Rectal smooth muscle tissue (tissue), 1 donor: ENCODE results near the gene CCDC7.
"Not testable (repeated sequence)": the region's sequence is repeated elsewhere in the genome, so short reads cannot be mapped to it uniquely, and the experiment has no call there.

ENCODE experiments used
- H3K27ac ChIP-seq: one replicate; pipeline ENCODE4 v1.7.0; 2013; ENCODE audit warnings: low read depth, low read length, inconsistent platforms
- H3K27me3 ChIP-seq: one replicate; pipeline ENCODE4 v1.7.0; 2013; ENCODE audit warnings: low read length; ENCODE audit not compliant: control insufficient read depth, insufficient read depth
- H3K36me3 ChIP-seq: one replicate; pipeline ENCODE4 v1.7.0; 2013; ENCODE audit warnings: low read length; ENCODE audit not compliant: control insufficient read depth, insufficient read depth
- H3K4me1 ChIP-seq: one replicate; pipeline ENCODE4 v1.7.0; 2013; ENCODE audit warnings: low read length; ENCODE audit not compliant: control insufficient read depth, insufficient read depth
- H3K4me3 ChIP-seq: one replicate; pipeline ENCODE4 v1.7.0; 2013; ENCODE audit warnings: low read length
- H3K9ac ChIP-seq: one replicate; pipeline ENCODE4 v1.7.0; 2013; ENCODE audit warnings: low read length

The CCDC7 gene

GRCh38 chr10:32516567-32517495 is 70.9 kb downstream of the CCDC7 start:
- H3K27me3 ChIP-seq, result no peaks in the 10 kb centered on the region
- no peak overlapping the region for H3K9ac ChIP-seq
- H3K4me1 ChIP-seq, result no peaks in the 10 kb centered on the region
- no peak overlapping the region for H3K4me3 ChIP-seq
- no peak overlapping the region for H3K27ac ChIP-seq
- no peaks in the 10 kb centered on the region for H3K36me3 ChIP-seq

GRCh38 chr10:32530231-32530630 is 84.3 kb downstream of the CCDC7 start:
- Histone ChIP-seq H3K4me3 (no peak overlapping the region), H3K9ac (no peak overlapping the region), H3K27me3 (no peaks in the 10 kb centered on the region), H3K4me1 (no peaks in the 10 kb centered on the region), H3K36me3 (no peaks in the 10 kb centered on the region), H3K27ac (no peak overlapping the region)

- H3K27ac ChIP-seq, result no peak overlapping the region
- H3K9ac ChIP-seq, result no peak overlapping the region
- no peak overlapping the region for H3K4me3 ChIP-seq
- no peaks in the 10 kb centered on the region for H3K27me3 ChIP-seq
- no peaks in the 10 kb centered on the region for H3K36me3 ChIP-seq
- no peaks in the 10 kb centered on the region for H3K4me1 ChIP-seq
Measured at GRCh38 chr10:32538256-32538655, 92.3 kb downstream of the CCDC7 start.

- H3K4me1 ChIP-seq, result no peaks in the 10 kb centered on the region
- H3K9ac ChIP-seq, result no peak overlapping the region
- H3K4me3 ChIP-seq, result no peak overlapping the region
- H3K36me3 ChIP-seq, result no peaks in the 10 kb centered on the region
- no peak overlapping the region for H3K27ac ChIP-seq
- H3K27me3 ChIP-seq, result no peaks in the 10 kb centered on the region
Measured at GRCh38 chr10:32540691-32541470, 94.9 kb downstream of the CCDC7 start.

- H3K27me3 ChIP-seq, result no peaks in the 10 kb centered on the region
- H3K4me1 ChIP-seq, result no peaks in the 10 kb centered on the region
- H3K27ac ChIP-seq, result no peak overlapping the region
- H3K9ac ChIP-seq, result no peak overlapping the region
- H3K4me3 ChIP-seq, result no peak overlapping the region
- no peaks in the 10 kb centered on the region for H3K36me3 ChIP-seq
Measured at GRCh38 chr10:32548208-32548607, 102.3 kb downstream of the CCDC7 start.

GRCh38 chr10:32556783-32557395 is 110.9 kb downstream of the CCDC7 start:
- H3K4me3 ChIP-seq, result no peak overlapping the region
- no peaks in the 10 kb centered on the region for H3K27me3 ChIP-seq
- no peak overlapping the region for H3K9ac ChIP-seq
- no peaks in the 10 kb centered on the region for H3K36me3 ChIP-seq
- H3K27ac ChIP-seq, result no peak overlapping the region
- H3K4me1 ChIP-seq, result no peaks in the 10 kb centered on the region

GRCh38 chr10:32562695-32563094 is 116.8 kb downstream of the CCDC7 start:
- H3K36me3 ChIP-seq, H3K4me3 ChIP-seq, H3K4me1 ChIP-seq, H3K27me3 ChIP-seq, H3K9ac ChIP-seq, H3K27ac ChIP-seq: not testable (repeated sequence)

- H3K4me3 ChIP-seq, result no peak overlapping the region
- no peaks in the 10 kb centered on the region for H3K27me3 ChIP-seq
- no peaks in the 10 kb centered on the region for H3K36me3 ChIP-seq
- no peaks in the 10 kb centered on the region for H3K4me1 ChIP-seq
- no peak overlapping the region for H3K27ac ChIP-seq
- H3K9ac ChIP-seq, result no peak overlapping the region
Measured at GRCh38 chr10:32577448-32577847, 131.5 kb downstream of the CCDC7 start.

GRCh38 chr10:32582946-32583345 is 137.0 kb downstream of the CCDC7 start:
- Histone ChIP-seq H3K4me1 (no peaks in the 10 kb centered on the region), H3K4me3 (no peak overlapping the region), H3K27ac (no peak overlapping the region), H3K27me3 (no peaks in the 10 kb centered on the region), H3K36me3 (no peaks in the 10 kb centered on the region), H3K9ac (no peak overlapping the region)

- H3K4me1 ChIP-seq, H3K36me3 ChIP-seq, H3K27ac ChIP-seq, H3K9ac ChIP-seq, H3K4me3 ChIP-seq, H3K27me3 ChIP-seq: not testable (repeated sequence)
Measured at GRCh38 chr10:32598022-32598421, 152.1 kb downstream of the CCDC7 start.

- H3K27ac ChIP-seq, result no peak overlapping the region
- no peak overlapping the region for H3K4me3 ChIP-seq
- H3K27me3 ChIP-seq, result no peaks in the 10 kb centered on the region
- H3K4me1 ChIP-seq, result no peaks in the 10 kb centered on the region
- no peaks in the 10 kb centered on the region for H3K36me3 ChIP-seq
- H3K9ac ChIP-seq, result no peak overlapping the region
Measured at GRCh38 chr10:32600317-32600716, 154.4 kb downstream of the CCDC7 start.

- not testable (repeated sequence) for H3K27ac ChIP-seq, H3K4me1 ChIP-seq, H3K9ac ChIP-seq, H3K27me3 ChIP-seq, H3K4me3 ChIP-seq, H3K36me3 ChIP-seq
Measured at GRCh38 chr10:32601562-32601961, 155.6 kb downstream of the CCDC7 start.
